Stimulated activated CD8-positive, alpha-beta memory T cell treated with anti-CD3 and anti-CD28 coated beads, Interleukin-7, amount 100 ng/mL, for 48 hours (primary cell): Measurements from ENCODE around the gene NAP1L1.
A peak's percentile ranks its signal among the peaks of the same experiment; 100 is the strongest.

Experiments
- DNase-seq, 2 donors: peaks; one replicate each; pipeline ENCODE4 v3.0.0-alpha.2; 2020; ENCODE audit warnings: low read depth in 1 of 2; ENCODE audit errors: extremely low read depth in 1 of 2

Gene NAP1L1

GRCh38 chr12:76083904-76084862 lies at the start of gene NAP1L1:
Gene NAP1L1 (minus strand): TSS chr12:76084685. CDS start chr12:76074219, 10,466 bp downstream.
- peak; percentile 91 to 97 for DNase-seq

- no peak for DNase-seq
Measured at GRCh38 chr12:76127588-76127987, 43.1 kb upstream of the NAP1L1 start.

GRCh38 chr12:76124456-76124855 lies 40.0 kb upstream of the NAP1L1 start:
- DNase-seq = no peak

- DNase-seq = no peak
Measured at GRCh38 chr12:76123259-76124212, 39.1 kb upstream of the NAP1L1 start.

GRCh38 chr12:76119887-76120286 lies 35.4 kb upstream of the NAP1L1 start:
- no peak for DNase-seq

- DNase-seq = no peak
Measured at GRCh38 chr12:76117751-76118150, 33.3 kb upstream of the NAP1L1 start.

- DNase-seq = no peak
Measured at GRCh38 chr12:76117067-76117691, 32.7 kb upstream of the NAP1L1 start.

GRCh38 chr12:76113800-76114757 lies 29.6 kb upstream of the NAP1L1 start:
- DNase-seq = no peak

GRCh38 chr12:76111209-76111749 lies 26.8 kb upstream of the NAP1L1 start:
- no peak for DNase-seq

GRCh38 chr12:76109879-76110278 lies 25.4 kb upstream of the NAP1L1 start:
- DNase-seq = no peak

GRCh38 chr12:76108356-76108755 lies 23.9 kb upstream of the NAP1L1 start:
- no peak for DNase-seq

GRCh38 chr12:76106631-76107030 lies 22.1 kb upstream of the NAP1L1 start:
- DNase-seq = no peak

- DNase-seq = no peak
Measured at GRCh38 chr12:76103958-76104357, 19.5 kb upstream of the NAP1L1 start.

GRCh38 chr12:76101739-76102385 lies 17.4 kb upstream of the NAP1L1 start:
- no peak for DNase-seq

- DNase-seq = no peak
Measured at GRCh38 chr12:76096079-76096646, 11.7 kb upstream of the NAP1L1 start.

- no peak for DNase-seq
Measured at GRCh38 chr12:76094754-76095153, 10.3 kb upstream of the NAP1L1 start.

GRCh38 chr12:76091246-76091754 lies 6.8 kb upstream of the NAP1L1 start:
- DNase-seq = no peak

GRCh38 chr12:76085520-76085868 lies 1.0 kb upstream of the NAP1L1 start:
- peak in 1 of 2 donors; percentile 33 for DNase-seq
